ENCODE measurements around the gene RMDN2. TPM values are rescaled to one million over a fixed set of nuclear protein-coding genes. Genes with fewer than 3 reads are reported as not detected.
"Not testable (repeated sequence)": the region's sequence is repeated elsewhere in the genome, so short reads cannot be mapped to it uniquely, and the experiment has no call there.

RMDN2 gene
- total RNA-seq, 1 donor from 2014 or later, result 6.9 TPM

DNA sequence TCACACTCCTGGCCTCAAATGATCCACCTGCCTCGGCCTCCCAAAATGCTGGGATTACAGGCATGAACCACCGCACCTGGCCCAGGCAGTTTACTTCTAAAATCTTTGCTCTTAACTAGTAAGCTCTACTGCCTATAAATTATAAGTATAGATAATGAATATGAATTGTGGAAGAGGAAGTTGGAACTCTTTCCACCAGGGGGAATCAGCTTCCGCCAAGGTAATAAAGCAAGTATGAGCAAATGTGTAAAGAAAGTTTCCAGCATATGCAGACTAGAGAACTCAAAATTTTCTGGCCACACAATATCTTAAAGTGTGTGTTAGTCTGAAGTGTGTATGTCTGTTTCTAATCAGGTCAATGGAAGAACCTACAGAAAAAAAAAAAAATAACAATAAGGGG is 68.1 kb downstream of the RMDN2 start:
- peak; percentile 38 for DNase-seq

DNA sequence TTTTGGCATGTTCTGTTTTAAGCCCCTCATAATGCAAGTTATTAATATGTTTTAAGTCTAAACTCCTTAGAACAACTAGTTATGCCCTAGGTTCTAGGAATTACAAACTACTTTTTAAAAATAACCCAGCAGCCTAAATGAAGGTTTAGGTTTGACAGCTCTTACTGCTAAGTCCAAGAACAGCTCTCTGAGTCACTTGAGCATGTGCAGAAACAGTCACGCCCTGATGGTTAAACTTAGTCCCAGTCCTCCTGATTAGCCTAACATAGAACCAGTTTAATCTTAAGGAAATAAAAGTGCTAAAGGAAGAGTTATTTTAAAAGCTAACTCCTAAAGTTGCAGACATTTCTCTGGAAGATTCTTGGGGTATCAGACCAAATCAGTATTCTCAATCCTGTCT is 72.5 kb downstream of the RMDN2 start:
- no peak for DNase-seq

DNA sequence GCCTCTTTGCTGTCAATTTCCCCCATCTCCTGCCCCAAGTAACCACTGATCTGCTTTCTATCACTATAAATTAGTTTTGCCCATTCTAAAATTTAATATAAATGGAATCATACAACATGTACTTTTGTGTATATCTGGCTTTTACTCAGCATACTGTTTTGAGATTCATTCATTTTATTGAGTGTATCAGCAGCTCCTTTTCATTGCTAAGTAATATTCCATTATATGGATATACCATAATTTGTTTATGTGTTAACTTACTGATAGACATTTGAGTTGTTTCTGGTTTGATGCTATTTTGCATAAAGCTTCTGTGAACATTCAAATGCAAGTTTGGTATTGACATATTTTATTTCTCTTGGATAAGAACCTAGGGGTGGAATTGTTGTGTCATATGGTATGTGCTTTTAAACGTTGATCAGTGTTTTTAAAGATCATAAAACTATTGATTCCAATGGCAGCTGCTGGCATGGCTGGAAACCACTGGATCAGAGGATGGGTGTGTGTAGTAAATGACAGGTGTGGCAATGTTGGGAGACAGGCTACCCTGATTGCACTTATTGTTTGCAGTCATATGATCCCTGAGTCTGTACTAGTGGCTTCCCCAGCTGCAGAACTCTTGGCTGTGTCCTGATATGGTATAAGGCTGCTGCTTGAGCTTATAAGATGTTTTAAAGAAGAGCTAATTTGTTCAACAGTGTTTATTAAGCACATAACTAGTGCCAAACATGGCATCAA is 75.6 kb downstream of the RMDN2 start:
- DNase-seq, result no peak

DNA sequence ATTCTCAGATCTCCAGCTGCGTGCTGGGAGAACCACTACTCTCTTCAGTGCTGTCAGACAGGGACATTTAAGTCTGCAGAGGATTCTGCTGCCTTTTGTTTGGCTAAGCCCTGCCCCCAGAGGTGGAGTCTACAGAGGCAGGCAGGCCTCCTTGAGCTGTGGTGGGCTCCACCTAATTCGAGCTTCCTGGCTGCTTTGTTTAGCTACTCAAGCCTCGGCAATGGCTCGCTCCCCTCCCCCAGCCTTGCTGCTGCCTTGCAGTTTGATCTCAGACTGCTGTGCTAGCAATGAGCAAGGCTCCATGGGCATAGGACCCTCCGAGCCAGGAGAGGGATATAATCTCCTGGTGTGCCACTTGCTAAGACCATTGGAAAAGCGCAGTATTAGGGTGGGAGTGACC is 85.1 kb downstream of the RMDN2 start:
- DNase-seq, result not testable (repeated sequence)

DNA sequence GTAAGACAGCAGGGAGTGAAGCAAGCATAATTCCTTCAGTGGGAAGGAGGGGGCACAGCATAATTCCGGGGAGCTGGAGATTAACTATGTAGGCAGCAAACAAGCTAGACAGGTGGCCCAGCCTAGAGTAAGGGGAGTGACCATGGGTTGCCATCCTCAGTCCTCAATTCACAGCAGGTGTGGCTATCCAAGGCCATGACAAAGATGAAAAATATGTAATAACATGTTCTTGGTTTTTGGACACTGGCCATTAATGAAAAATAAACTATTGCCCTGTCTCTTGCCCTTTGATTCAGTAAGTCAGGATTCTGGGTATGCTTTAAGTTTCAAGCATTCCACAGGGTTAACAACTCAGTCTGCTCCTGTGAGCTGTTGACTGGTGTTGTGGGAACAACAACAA is 85.9 kb downstream of the RMDN2 start:
- no peak for DNase-seq

DNA sequence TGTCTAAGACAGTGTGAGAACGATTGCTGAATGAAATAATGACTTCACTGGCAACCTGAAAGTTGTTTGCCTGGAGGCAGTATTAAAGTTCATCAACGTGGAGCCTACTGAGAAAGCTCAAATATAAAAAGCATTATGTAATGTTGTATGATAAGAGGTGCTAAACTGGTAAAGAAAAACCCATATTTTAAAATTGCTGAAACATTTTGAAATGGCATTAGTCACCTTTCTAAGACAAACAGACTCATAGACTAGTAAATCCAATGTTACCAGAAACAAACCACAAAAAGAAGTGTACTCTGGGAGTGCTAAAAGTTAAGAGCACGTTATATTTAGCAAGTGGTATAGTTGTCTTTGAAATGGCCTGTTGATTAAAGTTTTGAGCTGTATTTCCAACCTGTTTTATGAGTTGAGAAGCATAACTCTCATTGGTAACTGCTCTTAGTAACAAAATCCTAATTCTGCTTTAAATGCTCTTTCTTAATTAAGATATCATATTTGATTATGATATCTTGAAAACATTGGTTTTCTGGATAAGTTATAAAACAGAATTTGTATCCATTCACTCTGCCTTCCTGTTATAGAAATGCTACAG is 88.2 kb downstream of the RMDN2 start:
- DNase-seq, result no peak

DNA sequence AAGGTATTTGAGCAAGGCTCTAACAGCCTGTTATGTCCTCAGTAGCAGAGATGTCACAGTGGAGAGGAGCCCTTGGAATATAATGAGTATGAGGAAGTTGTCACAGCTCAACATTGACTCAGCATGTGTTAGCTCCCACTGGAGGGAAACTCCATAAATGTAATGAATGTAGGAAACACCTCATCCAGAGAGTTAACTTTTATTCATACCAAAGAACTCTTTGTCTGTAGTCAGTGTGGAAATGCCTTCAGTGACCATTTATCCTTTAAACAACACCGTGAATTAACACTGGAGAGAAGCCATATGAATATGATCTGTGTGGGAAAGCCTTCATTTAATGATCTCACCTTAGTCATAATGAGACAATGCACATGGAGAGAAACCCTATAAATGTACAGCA is 91.1 kb downstream of the RMDN2 start:
- DNase-seq, result no peak

DNA sequence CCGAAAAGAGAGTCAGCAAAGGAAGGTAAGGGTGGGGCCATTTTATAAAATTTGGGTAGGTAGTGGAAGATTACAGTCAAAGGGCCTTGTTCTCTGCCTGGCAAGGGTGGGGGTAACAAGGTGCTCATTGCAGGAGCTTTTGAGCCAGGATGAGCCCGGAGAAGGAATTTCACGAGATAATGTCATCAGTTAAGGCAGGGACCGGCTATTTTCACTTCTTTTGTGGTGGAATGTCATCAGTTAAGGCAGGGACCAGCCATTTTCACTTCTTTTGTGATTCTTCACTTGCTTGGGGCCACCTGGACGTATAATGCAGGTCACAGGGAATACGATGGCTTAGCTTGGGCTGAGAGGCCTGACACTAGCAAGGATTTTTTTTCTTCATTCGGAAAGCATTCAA is 92.7 kb downstream of the RMDN2 start:
- no peak for DNase-seq

DNA sequence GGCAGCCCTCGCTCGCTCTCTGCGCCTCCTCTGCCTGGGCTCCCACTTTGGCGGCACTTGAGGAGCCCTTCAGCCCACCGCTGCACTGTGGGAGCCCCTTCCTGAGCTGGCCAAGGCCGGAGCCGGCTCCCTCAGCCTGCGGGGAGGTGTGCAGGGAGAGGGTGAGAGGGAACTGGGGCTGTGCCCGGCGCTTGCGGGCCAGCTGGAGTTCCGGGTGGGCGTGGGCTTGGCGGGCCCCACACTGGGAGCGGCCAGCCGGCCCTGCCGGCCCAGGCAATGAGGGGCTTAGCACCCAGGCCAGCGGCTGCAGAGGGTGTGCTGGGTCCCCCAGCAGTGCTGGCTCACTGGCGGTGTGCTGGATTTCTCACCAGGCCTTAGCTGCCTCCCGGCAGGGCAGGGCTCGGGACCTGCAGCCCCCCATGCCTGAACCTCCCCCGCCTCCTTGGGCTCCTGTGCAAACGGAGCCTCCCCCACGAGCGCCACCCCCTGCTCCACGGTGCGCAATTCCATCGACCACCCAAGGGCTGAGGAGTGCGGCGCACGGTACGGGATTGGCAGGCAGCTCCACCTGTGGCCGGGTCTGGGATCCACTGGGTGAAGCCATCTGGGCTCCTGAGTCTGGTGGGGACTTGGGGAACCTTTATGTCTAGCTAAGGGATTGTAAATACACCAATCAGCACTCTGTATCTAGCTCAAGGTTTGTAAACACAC is 95.4 kb downstream of the RMDN2 start:
- DNase-seq, result not testable (repeated sequence)

DNA sequence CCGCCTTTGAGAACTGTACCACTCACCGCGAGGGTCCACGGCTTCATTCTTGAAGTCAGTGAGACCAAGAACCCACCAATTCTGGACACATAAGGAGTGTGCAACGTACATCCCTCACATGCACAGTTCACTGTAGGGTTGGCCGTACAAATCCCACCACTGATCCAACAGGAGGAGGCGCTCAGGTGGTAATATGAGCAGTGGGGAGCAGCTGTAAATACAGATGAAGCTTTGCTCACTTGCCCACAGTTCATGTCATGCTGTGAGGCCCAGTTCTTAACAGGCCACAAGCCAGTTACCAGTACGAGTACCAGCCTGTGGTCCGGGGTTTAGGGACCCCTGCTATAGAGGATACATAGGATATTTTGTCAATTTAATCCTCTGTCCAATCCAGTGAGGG is 96.5 kb downstream of the RMDN2 start:
- DNase-seq, result no peak

DNA sequence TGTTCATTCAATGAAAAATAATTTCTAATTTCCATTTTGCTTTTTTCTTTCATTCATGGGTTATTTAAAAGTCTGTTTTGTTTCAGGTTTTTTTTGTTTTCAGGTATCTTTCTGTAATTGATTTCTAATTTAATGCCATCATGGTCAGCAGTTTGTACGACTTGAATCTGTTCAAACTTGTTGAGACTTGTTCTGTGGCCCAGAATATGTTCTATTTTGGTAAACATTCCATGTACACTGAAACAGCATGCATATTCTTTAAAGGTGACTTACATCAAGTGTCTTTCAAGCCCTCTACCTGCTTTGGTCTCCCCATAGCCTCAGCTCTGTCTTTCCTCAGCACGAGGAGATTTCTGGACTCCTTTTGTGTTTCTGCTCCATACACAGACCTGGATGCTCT is 101.8 kb downstream of the RMDN2 start:
- no peak for DNase-seq

DNA sequence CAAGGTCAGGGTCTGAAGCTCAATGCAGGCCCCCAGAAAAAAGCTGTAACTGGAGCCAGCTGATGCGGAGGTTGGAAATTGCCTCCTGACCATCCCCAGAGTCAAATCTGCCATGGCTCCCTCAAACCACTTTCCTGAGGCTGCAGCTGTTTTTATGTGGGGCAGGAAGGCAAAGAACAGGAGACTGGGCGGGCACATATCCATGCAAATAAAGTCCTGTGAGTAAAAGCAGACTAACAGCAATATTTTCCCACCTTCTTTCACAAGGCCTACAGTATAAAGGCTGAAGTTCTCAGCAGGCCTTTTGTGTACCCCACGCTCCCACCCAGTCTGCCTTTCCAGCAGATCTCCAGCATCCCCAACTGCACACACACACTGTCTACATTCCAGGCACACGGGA is 103.7 kb downstream of the RMDN2 start:
- DNase-seq, result no peak

DNA sequence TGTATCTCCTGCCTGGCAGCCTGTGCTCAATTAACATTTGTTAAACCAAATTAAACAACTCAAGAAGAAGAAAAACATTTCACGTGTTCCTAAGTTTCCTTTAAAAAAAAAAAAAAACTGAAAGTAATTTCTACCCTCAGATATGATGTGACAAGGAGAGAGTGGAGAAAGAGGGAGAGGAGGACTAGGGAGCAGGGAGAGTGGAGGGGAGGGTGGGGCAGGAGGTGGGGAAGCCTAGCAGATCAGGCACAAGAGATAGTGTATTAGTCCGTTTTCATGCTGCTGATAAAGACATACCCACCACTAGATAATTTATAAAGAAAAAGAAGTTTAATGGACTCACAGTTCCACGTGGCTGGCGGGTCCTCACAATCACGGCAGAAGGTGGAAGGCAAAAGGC is 104.4 kb downstream of the RMDN2 start:
- no peak for DNase-seq

DNA sequence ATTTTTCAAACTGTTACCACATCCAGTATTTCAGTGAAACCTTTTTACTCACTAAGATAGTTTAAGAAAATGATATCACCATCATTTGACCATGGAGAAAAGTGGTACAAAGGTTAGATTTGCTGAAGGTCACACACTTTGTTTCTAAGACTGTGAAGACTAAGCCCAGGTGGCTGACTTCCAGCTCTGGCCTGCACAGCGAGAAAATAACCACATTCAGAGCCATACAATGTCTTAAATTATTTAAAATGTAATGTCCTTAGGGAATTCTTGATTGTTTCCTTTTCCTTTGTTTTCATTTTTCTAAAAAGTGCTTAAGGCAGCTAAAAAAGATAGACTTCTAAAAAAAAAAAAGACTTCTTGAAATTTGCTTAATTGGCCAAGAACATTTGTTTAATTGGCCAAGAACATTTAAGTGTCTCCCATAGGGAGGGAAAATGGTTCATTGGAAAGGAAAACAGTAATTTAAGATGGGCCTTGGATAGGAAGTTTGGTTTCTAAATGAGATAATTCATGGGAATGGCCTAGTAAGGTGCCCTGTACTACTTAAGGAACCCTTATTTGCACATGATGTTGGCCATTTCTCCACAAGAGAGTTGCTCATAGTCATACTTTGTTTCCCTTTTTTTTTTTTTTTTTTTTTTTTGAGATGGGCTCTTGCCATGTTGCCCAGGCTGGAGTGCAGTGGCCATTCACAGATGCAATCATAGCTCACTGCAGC is 105.7 kb downstream of the RMDN2 start:
- no peak for DNase-seq

DNA sequence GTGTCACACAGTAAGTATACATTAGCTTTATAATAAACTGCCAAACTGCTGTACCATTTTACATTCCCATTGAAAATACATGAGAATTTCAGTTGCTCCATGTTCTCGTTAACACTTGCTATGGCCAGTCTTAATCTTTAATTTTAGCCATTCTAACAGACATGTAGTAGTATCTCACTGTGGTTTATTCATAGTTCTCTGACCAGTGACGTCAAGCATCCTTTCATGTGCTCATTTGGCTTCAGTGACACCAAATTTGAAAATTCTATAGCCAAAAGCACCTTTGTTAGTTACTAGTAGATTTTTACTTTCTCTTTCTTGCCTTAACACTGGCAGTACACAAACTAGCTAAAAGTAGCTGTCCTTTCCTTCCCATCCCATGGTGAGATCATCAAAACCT is 107.9 kb downstream of the RMDN2 start:
- no peak for DNase-seq

DNA sequence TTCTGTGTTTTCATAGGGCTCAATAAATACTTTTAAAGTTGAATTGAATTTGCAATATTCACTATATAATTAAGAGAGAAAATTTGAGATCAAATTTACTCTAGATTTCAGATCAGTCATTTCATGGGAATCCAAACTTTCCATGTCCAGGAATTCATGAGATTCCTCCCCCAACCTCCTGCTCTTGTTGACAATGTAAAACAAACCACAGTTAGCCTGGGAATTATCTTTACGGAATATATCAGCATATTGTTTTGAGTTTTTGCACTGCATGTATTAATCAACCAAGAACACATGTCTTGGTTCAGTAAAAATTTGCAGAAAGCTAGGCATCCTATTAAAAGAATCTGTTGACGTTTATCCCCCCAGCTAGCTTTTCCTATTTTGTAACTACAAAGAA is 108.6 kb downstream of the RMDN2 start:
- DNase-seq, result no peak

DNA sequence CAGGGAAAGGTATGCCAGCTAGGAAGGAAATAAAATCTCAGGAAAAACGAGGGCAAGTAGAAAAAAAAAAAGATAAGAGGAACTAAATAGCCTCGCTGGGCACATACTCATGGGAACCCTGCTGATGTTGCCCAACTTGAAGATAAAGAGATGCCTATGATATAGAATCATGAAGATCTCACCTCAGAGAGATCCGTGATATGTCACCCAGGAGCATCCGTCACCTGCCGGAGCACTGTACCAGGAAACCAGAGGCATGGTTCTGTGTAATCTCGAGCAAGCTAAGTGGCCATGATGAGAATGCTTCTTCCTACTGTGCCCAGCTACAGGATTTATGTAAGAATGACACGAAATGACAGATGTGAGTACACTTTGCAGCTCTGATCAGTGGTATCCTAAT is 110.9 kb downstream of the RMDN2 start:
- DNase-seq, result no peak

DNA sequence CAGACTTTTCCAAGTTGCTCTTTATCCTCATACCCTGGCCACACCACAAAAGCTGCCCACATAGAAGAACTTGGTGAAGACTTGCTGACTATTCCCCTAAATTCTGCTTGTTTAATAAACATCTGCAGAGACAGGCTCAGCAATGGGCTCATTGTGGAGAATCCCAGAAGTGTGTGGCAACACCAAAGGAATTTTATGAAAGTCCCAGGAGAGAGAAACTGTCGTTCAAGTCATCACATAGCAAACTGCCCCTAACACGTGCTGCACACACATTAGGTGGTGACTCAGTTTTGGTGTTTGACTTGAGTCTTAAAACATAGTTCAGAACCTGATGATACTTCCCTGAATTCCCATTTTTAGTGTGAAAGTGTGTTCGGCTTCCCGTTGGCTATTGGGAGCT is 112.2 kb downstream of the RMDN2 start:
- DNase-seq, result no peak

DNA sequence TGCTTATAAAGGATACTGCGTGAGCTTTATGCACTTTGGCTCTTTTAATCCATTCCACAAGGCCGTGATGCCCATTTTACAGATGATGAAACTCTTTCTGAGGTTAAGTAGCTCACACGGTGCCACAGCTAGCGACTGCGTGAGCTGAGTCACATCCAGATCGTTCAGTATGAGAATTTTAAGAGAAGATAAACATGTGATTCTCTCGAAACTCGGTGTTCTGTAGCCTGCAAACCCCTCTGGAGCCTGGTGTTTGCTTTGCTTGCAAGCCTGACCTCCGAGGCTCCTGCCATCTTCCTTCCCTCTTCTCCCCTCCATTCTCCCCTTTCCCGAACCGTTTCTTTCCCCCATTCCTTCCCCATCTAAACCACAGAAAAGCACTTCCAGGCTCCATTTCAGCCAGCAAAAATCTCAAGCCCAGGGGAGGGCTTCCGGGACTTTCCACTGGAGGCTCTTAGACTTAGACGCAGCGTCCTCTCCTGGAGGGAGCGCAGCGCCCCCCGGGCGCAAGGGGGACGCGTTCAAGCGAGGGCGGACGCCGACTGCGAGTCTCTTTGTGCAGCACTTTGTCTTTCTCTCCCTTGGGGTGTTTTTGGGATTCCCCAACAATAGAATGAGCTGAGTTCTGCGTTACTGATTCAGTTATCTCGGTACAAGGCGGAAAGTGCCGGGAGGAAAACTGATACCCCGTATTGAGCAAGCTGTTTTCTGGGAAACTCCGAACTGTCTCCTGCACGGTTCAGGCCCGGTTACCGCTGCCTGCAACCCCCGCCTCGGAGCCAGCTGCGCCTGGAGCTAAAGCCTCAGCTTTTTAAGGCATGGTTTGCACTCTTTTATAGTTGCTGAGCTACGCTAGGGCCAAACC is 112.9 kb downstream of the RMDN2 start:
- peak; percentile 5 for DNase-seq

DNA sequence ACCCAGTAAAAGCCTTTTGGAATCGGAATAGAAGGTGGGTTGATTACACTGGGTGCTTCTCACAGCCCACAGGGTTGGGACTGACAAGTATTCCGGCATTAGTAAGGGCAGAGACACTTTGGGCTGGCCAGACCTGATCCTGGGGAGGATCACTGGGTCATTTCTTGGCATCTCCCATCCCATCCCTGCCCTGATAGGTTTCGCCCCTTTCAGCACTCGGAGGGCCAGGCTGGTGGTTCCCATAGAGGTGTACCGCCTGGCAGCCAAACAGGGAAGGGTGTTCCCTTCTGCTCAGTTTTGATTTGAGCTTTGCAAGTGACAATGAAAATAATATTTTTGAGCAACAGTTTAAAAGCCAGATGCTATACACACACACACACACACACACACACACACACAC is 113.6 kb downstream of the RMDN2 start:
- no peak for DNase-seq

DNA sequence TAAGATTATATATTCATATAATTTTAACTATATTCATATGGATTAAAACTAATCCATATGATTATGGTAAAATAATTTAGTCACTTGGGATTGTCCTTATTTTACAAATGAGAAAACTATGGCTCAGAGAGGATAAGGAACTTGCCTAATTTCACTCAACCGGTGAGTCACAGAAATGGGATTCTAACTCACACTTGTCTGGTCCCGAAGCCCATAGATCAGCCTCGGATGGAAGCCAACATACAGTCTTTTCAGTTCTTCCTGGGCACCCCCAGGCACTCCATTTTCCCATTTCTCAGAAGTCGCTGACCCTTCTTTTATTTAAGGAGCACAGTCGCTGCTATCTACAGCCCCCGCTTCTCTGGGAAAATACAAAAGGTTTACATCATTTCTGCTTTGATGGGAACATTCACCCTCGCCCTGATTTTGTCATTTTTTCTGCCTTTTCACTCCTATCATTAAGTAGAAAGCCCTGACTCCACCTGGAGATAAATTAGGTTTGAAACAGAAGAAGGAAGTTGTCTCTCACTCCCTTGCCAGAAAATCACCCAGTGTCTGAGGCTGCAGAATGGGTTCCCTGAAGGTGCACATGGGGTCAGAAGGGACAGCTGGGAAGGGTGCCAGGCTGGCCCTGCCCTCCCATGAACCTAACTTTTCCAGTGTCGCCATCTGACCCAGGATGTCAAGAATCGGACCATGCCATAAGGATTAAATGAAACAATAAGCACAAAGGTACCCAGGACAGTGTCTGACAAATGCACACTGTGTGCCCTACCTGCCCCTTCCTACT is 114.2 kb downstream of the RMDN2 start:
- no peak for DNase-seq
